ENCODE results near the gene MAN1A2.
"Not testable (repeated sequence)": the region's sequence is repeated elsewhere in the genome, so short reads cannot be mapped to it uniquely, and the experiment has no call there.

MAN1A2 gene

DNA sequence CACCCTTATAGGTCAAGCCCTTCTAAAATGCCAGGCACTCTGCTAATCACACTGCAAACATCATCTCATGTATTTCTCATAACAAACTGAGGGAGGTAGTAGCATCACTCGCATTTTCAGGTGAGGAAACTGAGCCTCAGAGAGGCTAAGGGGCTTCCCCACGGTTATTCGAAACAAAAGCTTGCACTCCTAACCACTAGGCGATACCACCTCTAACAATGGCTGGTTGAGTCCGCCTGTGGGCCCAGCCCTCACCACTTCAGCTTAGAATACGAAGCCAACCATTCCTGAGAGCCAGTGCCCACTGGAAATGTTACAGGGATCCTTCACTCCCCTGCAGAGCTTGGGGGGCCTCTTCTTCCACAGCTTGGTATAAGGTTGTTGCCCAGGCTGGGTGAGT, 173.3 kb downstream of the MAN1A2 start:
- no peak overlapping the region for H3K9ac ChIP-seq (ENCODE audit: low read depth, low read length)
- no peak overlapping the region for H3K27ac ChIP-seq (ENCODE audit: low read depth, low read length)
- no peaks in the 10 kb centered on the region for H3K27me3 ChIP-seq (ENCODE audit: insufficient read depth, low read length)
- H3K9me3 ChIP-seq (ENCODE audit: insufficient read depth, low read depth, low read length), result no peaks in the 10 kb centered on the region
- H3K4me3 ChIP-seq (ENCODE audit: low read length), result no peak overlapping the region
- H3K36me3 ChIP-seq (ENCODE audit: insufficient read depth, low read length), result no peaks in the 10 kb centered on the region
- 94% methylated on average over 6 of the region's 6 CpGs for WGBS
- H3K4me1 ChIP-seq (ENCODE audit: insufficient read depth, low read length), result no peaks in the 10 kb centered on the region

DNA sequence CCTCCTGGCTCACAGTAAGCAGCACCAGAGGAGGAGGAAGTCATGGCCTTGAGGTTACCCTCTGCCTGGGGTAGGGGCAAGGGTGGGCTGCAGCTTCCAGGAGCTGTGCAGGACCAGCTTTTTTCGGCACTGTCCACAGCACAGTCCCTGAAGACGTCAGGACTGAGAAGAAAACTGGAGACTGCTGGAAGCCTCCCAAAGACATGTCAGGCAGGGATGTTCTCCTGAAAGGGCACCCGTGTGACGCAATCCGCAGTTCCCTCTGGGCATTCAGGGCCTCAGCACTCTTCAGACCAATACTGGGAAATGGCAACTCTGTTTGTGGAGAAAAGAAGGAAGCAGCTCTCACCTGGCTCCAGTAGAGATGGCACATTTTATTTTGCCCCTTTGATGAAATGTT, 173.8 kb downstream of the MAN1A2 start:
- Histone ChIP-seq H3K27ac (ENCODE audit: low read depth, low read length) (no peak overlapping the region), H3K9me3 (ENCODE audit: insufficient read depth, low read depth, low read length) (no peaks in the 10 kb centered on the region), H3K27me3 (ENCODE audit: insufficient read depth, low read length) (no peaks in the 10 kb centered on the region), H3K9ac (ENCODE audit: low read depth, low read length) (no peak overlapping the region), H3K4me1 (ENCODE audit: insufficient read depth, low read length) (no peaks in the 10 kb centered on the region), H3K36me3 (ENCODE audit: insufficient read depth, low read length) (no peaks in the 10 kb centered on the region), H3K4me3 (ENCODE audit: low read length) (no peak overlapping the region)
- WGBS, result 95% methylated on average over 5 of the region's 5 CpGs

DNA sequence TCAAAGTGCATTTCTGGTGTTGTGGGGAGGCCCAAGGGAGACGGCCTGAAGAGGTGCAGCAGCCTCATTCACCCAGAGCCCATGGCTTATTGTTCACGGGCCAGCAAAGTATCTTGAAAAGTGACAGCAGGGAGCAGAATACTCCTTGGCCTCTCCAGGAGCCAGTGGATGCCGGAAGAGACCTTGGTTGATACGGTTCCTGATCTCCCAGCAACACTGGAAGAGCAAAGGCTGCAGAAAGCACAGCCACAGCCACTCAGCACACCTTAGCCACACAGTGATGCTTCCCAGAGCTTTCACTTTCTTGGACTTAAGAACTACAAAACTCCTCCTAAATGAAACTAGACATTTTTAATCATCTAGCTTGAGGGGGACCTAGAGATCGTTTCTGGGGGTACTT, 174.3 kb downstream of the MAN1A2 start:
- Histone ChIP-seq H3K4me3 (ENCODE audit: low read length) (no peak overlapping the region), H3K36me3 (ENCODE audit: insufficient read depth, low read length) (no peaks in the 10 kb centered on the region), H3K4me1 (ENCODE audit: insufficient read depth, low read length) (no peaks in the 10 kb centered on the region), H3K27ac (ENCODE audit: low read depth, low read length) (no peak overlapping the region), H3K9ac (ENCODE audit: low read depth, low read length) (no peak overlapping the region), H3K9me3 (ENCODE audit: insufficient read depth, low read depth, low read length) (no peaks in the 10 kb centered on the region), H3K27me3 (ENCODE audit: insufficient read depth, low read length) (no peaks in the 10 kb centered on the region)
- 86% methylated on average over 5 of the region's 5 CpGs for WGBS

DNA sequence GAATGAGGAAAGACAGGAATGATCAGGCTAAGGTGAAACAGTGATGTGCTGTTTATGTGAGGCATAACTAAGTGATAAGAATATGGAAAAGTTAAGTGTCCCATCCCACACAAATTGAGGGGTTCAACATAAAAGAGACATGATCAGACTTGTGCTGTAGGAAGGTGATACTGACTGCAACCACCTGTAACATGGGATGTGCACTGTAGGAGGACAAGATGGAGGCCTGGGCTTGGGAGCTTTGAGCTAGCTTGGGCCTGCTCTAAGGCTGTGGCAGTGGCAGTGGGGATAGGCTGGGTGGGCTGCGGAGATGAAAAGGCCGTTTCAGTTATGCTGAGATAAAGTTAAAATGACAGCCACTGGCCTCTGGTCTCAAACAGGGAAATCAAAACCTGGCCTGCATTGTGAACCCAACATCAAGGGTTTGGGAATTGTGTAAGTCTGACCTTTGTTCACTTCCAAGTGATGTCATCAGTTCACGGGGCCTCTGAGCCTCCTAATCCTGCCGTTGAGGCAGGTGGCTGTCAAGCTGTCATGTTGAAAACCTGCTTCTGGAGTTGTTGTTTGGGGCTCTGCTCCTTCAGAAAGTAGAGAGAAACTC, 177.4 kb downstream of the MAN1A2 start:
- no peak overlapping the region for H3K4me3 ChIP-seq (ENCODE audit: low read length)
- no peaks in the 10 kb centered on the region for H3K4me1 ChIP-seq (ENCODE audit: insufficient read depth, low read length)
- H3K36me3 ChIP-seq (ENCODE audit: insufficient read depth, low read length), result no peaks in the 10 kb centered on the region
- H3K9ac ChIP-seq (ENCODE audit: low read depth, low read length), result no peak overlapping the region
- H3K9me3 ChIP-seq (ENCODE audit: insufficient read depth, low read depth, low read length), result no peaks in the 10 kb centered on the region
- no peaks in the 10 kb centered on the region for H3K27me3 ChIP-seq (ENCODE audit: insufficient read depth, low read length)
- 89% methylated on average over 4 of the region's 4 CpGs for WGBS
- no peak overlapping the region for H3K27ac ChIP-seq (ENCODE audit: low read depth, low read length)

DNA sequence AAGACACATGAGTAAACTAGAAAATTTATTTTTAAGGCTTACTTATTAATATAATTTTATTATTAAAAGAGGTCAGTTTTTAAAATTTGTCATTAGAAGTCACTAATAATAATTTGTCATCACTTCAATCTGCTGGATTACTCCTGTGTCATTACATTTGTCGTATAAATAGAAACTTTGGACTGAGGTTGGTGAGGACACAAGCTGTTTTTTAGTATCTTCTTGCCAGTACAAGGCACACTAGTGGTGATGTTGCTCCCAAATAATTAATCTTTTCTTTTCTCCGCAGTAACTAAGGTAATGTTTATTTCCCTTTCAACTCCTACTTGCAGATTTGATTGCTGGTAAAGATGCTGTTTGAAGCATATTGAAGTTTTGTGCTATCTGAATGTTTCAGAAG, 179.2 kb downstream of the MAN1A2 start:
- 96% methylated on average over 2 of the region's 2 CpGs for WGBS
- H3K9me3 ChIP-seq (ENCODE audit: insufficient read depth, low read depth, low read length), result no peaks in the 10 kb centered on the region
- no peak overlapping the region for H3K4me3 ChIP-seq (ENCODE audit: low read length)
- no peaks in the 10 kb centered on the region for H3K36me3 ChIP-seq (ENCODE audit: insufficient read depth, low read length)
- no peaks in the 10 kb centered on the region for H3K27me3 ChIP-seq (ENCODE audit: insufficient read depth, low read length)
- no peak overlapping the region for H3K27ac ChIP-seq (ENCODE audit: low read depth, low read length)
- H3K9ac ChIP-seq (ENCODE audit: low read depth, low read length), result no peak overlapping the region
- H3K4me1 ChIP-seq (ENCODE audit: insufficient read depth, low read length), result no peaks in the 10 kb centered on the region

DNA sequence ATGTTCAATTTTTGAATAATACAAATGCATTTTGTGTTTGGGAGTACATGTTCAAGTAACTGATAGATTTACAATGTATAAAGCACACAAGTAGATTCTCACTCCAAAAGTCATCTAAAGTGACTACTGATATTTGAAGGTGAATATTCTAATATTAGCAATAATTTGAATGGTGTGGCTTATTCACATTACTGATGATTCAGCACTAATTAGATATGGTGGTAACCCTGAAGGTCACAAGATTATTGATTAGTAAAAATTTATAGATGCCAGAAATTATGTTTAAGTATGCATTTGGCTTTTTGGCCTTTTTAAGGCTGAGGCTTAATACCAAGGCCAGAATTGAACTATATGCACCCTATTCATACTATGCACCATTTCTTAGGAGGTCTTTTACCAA, 186.2 kb downstream of the MAN1A2 start:
- no peak overlapping the region for H3K27ac ChIP-seq (ENCODE audit: low read depth, low read length)
- H3K4me3 ChIP-seq (ENCODE audit: low read length), result no peak overlapping the region
- no peak overlapping the region for H3K9ac ChIP-seq (ENCODE audit: low read depth, low read length)
- no peaks in the 10 kb centered on the region for H3K27me3 ChIP-seq (ENCODE audit: insufficient read depth, low read length)
- no peaks in the 10 kb centered on the region for H3K36me3 ChIP-seq (ENCODE audit: insufficient read depth, low read length)
- H3K9me3 ChIP-seq (ENCODE audit: insufficient read depth, low read depth, low read length), result 0 out of 2 replicates have a peak, but pooled peaks cover 3% of the 10 kb centered on the region
- no peaks in the 10 kb centered on the region for H3K4me1 ChIP-seq (ENCODE audit: insufficient read depth, low read length)

DNA sequence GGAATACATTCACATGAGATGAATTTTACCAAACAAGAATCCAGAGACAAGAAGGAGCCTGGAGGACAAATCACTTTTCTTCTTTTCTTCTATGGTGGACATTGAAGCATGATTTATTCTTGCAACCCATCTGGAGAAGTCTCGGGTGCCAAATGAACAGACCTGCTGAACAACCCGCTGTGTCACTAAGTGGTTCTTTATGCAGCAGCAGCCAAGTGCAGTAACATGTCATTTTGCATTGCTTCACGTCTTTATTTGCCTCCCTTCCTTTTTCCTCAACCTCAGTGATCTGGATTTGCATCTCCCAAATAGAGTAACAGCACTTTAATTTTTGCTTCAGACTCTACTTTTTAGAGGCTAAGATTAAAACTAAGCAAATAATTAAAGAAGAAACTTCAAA, 188.6 kb downstream of the MAN1A2 start:
- no peaks in the 10 kb centered on the region for H3K27me3 ChIP-seq (ENCODE audit: insufficient read depth, low read length)
- H3K9ac ChIP-seq (ENCODE audit: low read depth, low read length), result no peak overlapping the region
- H3K4me1 ChIP-seq (ENCODE audit: insufficient read depth, low read length), result no peaks in the 10 kb centered on the region
- no peak overlapping the region for H3K27ac ChIP-seq (ENCODE audit: low read depth, low read length)
- H3K9me3 ChIP-seq (ENCODE audit: insufficient read depth, low read depth, low read length), result 0 out of 2 replicates have a peak, but pooled peaks cover 8% of the 10 kb centered on the region
- no peak overlapping the region for H3K4me3 ChIP-seq (ENCODE audit: low read length)
- WGBS, result 83% methylated on average over 3 of the region's 3 CpGs
- H3K36me3 ChIP-seq (ENCODE audit: insufficient read depth, low read length), result no peaks in the 10 kb centered on the region

DNA sequence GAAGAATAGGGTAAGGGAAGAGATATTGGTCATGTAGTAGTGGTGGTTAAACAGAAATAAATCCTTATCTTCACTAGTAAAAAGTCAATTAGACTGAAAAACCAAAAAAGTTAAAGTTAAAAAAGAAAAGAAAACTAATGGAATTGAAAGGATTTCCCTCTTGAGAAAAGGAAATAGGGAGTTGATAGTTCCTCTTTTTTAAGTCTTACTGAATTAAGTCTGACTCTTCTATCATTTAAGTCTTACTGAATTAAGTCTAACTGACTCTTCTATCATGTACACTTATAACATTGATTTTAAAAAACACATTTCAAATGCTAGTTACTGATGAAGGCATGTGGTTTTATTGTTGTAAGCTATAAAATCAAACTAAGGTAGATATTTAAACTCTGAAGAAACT, 189.1 kb downstream of the MAN1A2 start:
- 0 out of 2 replicates have a peak, but pooled peaks cover 8% of the 10 kb centered on the region for H3K9me3 ChIP-seq (ENCODE audit: insufficient read depth, low read depth, low read length)

DNA sequence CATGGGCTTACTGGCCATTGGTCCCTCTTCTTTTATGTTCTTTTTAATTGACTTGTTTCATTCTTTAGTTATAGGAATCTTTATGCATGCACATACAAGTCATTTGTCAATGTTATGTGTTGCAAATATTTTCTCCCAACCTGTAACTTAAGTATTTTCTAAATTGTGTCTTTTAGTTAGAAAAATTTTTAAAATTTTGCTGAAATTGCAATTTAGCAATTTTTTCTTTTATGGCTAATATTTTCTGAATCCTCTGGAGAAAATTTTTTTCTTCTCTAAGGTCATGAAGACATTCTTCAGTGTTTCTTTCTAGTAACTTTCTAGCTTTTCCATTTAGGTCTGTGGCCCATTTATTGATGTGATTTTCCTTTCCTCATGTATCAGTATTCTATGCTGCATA, 189.7 kb downstream of the MAN1A2 start:
- no peak overlapping the region for H3K4me3 ChIP-seq (ENCODE audit: low read length)
- no peaks in the 10 kb centered on the region for H3K27me3 ChIP-seq (ENCODE audit: insufficient read depth, low read length)
- 0 out of 2 replicates have a peak, but pooled peaks cover 8% of the 10 kb centered on the region for H3K9me3 ChIP-seq (ENCODE audit: insufficient read depth, low read depth, low read length)
- no peak overlapping the region for H3K9ac ChIP-seq (ENCODE audit: low read depth, low read length)
- no peaks in the 10 kb centered on the region for H3K36me3 ChIP-seq (ENCODE audit: insufficient read depth, low read length)
- H3K27ac ChIP-seq (ENCODE audit: low read depth, low read length), result no peak overlapping the region
- no peaks in the 10 kb centered on the region for H3K4me1 ChIP-seq (ENCODE audit: insufficient read depth, low read length)

More for the DNA sequence above, 189.1 kb downstream of the MAN1A2 start:
- Histone ChIP-seq H3K4me3 (ENCODE audit: low read length) (no peak overlapping the region), H3K27me3 (ENCODE audit: insufficient read depth, low read length) (no peaks in the 10 kb centered on the region), H3K36me3 (ENCODE audit: insufficient read depth, low read length) (no peaks in the 10 kb centered on the region), H3K4me1 (ENCODE audit: insufficient read depth, low read length) (no peaks in the 10 kb centered on the region), H3K27ac (ENCODE audit: low read depth, low read length) (no peak overlapping the region), H3K9ac (ENCODE audit: low read depth, low read length) (no peak overlapping the region)

DNA sequence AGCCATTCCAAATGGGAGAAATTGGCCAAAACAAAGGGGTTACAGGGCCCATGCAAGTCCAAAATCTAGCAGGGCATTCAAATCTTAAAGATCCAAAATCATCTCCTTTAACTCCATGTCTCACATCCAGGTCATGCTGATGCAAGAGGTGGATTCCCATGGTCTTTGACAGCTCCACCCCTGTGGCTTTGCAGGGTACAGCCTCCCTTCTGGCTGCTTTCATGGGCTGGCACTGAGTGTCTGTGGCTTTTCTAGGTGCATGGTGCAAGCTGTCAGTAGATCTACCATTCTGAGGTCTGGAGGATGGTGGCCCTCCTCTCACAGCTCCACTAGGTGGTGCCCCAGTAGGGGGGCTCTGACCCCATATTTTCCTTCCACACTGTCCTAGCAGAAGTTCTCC, 191.2 kb downstream of the MAN1A2 start:
- H3K27me3 ChIP-seq (ENCODE audit: insufficient read depth, low read length); H3K36me3 ChIP-seq (ENCODE audit: insufficient read depth, low read length); H3K9ac ChIP-seq (ENCODE audit: low read depth, low read length); H3K9me3 ChIP-seq (ENCODE audit: insufficient read depth, low read depth, low read length); H3K4me1 ChIP-seq (ENCODE audit: insufficient read depth, low read length); H3K27ac ChIP-seq (ENCODE audit: low read depth, low read length); H3K4me3 ChIP-seq (ENCODE audit: low read length): not testable (repeated sequence)

DNA sequence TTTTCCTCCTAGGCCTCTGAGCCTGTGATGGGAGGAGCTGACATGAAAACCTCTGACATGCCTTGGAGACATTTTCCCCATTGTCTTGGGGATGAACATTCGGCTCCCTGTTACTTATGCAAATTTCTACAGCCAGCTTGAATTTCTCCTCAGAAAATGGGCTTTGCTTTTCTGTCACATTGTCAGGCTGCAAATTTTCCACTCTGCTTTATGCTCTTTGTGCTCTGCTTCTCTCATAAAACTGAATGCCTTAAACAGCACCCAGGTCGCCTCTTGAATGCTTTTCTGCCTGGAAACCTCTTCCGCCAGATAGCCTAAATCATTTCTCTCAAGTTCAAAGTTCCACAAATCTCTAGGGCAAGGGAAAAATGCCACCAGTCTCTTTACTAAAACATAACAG, 191.9 kb downstream of the MAN1A2 start:
- Histone ChIP-seq H3K4me1 (ENCODE audit: insufficient read depth, low read length) (no peaks in the 10 kb centered on the region), H3K27ac (ENCODE audit: low read depth, low read length) (no peak overlapping the region), H3K27me3 (ENCODE audit: insufficient read depth, low read length) (no peaks in the 10 kb centered on the region), H3K9me3 (ENCODE audit: insufficient read depth, low read depth, low read length) (0 out of 2 replicates have a peak, but pooled peaks cover 8% of the 10 kb centered on the region), H3K9ac (ENCODE audit: low read depth, low read length) (no peak overlapping the region), H3K36me3 (ENCODE audit: insufficient read depth, low read length) (no peaks in the 10 kb centered on the region), H3K4me3 (ENCODE audit: low read length) (no peak overlapping the region)
- WGBS, result 87% methylated on average over 3 of the region's 3 CpGs

DNA sequence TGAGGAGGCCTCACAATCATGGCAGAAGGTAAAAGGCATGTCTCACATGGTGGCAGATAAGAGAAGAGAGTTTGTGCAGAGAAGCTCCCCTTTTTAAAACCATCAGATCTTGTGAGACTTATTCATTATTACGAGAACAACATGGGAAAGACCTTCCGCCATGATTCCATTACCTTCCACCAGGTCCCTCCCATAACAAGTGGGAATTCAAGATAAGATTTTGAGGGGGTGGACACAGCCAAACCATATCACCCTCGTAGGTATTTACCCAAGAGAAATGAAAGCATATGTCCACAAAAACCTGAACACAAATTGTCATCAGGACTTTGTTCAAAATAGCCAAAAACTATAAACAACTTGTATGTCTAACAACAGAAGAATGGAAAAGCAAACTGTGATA, 192.7 kb downstream of the MAN1A2 start:
- 90% methylated on average over 3 of the region's 3 CpGs for WGBS
- Histone ChIP-seq H3K4me1 (ENCODE audit: insufficient read depth, low read length) (no peaks in the 10 kb centered on the region), H3K4me3 (ENCODE audit: low read length) (no peak overlapping the region), H3K27ac (ENCODE audit: low read depth, low read length) (no peak overlapping the region), H3K9ac (ENCODE audit: low read depth, low read length) (no peak overlapping the region), H3K36me3 (ENCODE audit: insufficient read depth, low read length) (no peaks in the 10 kb centered on the region), H3K9me3 (ENCODE audit: insufficient read depth, low read depth, low read length) (0 out of 2 replicates have a peak, but pooled peaks cover 8% of the 10 kb centered on the region), H3K27me3 (ENCODE audit: insufficient read depth, low read length) (no peaks in the 10 kb centered on the region)
